GM12878 (cell line): Measurements from ENCODE around the gene PORCN. TPM values are rescaled to one million over a fixed set of nuclear protein-coding genes. Genes with fewer than 3 reads are reported as not detected.

Experiments
- ATF3 ChIP-seq: IDR thresholded peaks from 2 replicates; pipeline ENCODE4 v1.6.1; 2011; ENCODE audit warnings: low read depth, mild to moderate bottlenecking, low read length, moderate library complexity, borderline replicate concordance; ENCODE audit errors: extremely low read depth
- ATF7 ChIP-seq: fragments of 450-650 bp; IDR thresholded peaks from 2 replicates; pipeline ENCODE4 v1.6.1; 2016; ENCODE audit warnings: low read depth, mild to moderate bottlenecking
- BHLHE40 ChIP-seq, 2 experiments: fragments of 450-650 bp in 1 of 2; IDR thresholded peaks; 2 replicates each; pipeline ENCODE4 v1.6.1; 2011 to 2017; ENCODE audit warnings: low read depth in 2 of 2, borderline replicate concordance in 1 of 2, improper control_type of control experiment in 1 of 2, low read length in 1 of 2, mild to moderate bottlenecking in 1 of 2
- BRCA1 ChIP-seq: IDR thresholded peaks from 2 replicates; pipeline ENCODE4 v1.6.1; 2011; ENCODE audit warnings: low read depth, low read length, improper control_type of control experiment
- CHD2 ChIP-seq: IDR thresholded peaks from 2 replicates; pipeline ENCODE4 v1.6.1; 2011; ENCODE audit warnings: low read depth, low read length, improper control_type of control experiment, borderline replicate concordance
- CREM ChIP-seq: IDR thresholded peaks from 2 replicates; pipeline ENCODE4 v1.6.1; 2014; ENCODE audit warnings: antibody characterized with exemption, low read depth
- EGR1 ChIP-seq, 2 experiments: IDR thresholded peaks; 1 replicate in 1 of 2; 2 replicates in 1 of 2; pipeline ENCODE4 v1.6.1; 2011 to 2012; ENCODE audit warnings: low read depth in 2 of 2, low read length in 2 of 2, borderline replicate concordance in 1 of 2, mild to moderate bottlenecking in 1 of 2, moderate library complexity in 1 of 2
- GABPA ChIP-seq: IDR thresholded peaks from 2 replicates; pipeline ENCODE4 v1.6.1; 2014; ENCODE audit warnings: antibody characterized with exemption, low read depth, mild to moderate bottlenecking, inconsistent platforms
- HCFC1 ChIP-seq: fragments of 150-350 bp; IDR thresholded peaks from 2 replicates; pipeline ENCODE4 v1.6.1; 2014; ENCODE audit warnings: low read length
- IKZF1 ChIP-seq: fragments of 450-650 bp; conservative IDR thresholded peaks from 2 replicates; pipeline ENCODE4 v1.6.1; 2017; ENCODE audit warnings: antibody characterized with exemption, mild to moderate bottlenecking
- MXI1 ChIP-seq: fragments of 150-350 bp; IDR thresholded peaks from 2 replicates; pipeline ENCODE4 v1.6.1; 2011; ENCODE audit warnings: low read depth, mild to moderate bottlenecking, inconsistent platforms, low read length, improper control_type of control experiment
- NFYB ChIP-seq: IDR thresholded peaks from 2 replicates; pipeline ENCODE4 v1.6.1; 2011; ENCODE audit warnings: low read depth, mild to moderate bottlenecking, low read length, improper control_type of control experiment, moderate library complexity; ENCODE audit not compliant: insufficient read depth
- NKRF ChIP-seq: fragments of 450-650 bp; conservative IDR thresholded peaks from 2 replicates; pipeline ENCODE4 v1.6.1; 2017; ENCODE audit warnings: mild to moderate bottlenecking, moderate library complexity
- NR2C1 ChIP-seq: fragments of 450-650 bp; IDR thresholded peaks from 2 replicates; pipeline ENCODE4 v1.6.1; 2017; ENCODE audit warnings: antibody characterized with exemption, mild to moderate bottlenecking, moderate library complexity
- NR2C2 ChIP-seq: IDR thresholded peaks from 2 replicates; pipeline ENCODE4 v1.6.1; 2011; ENCODE audit warnings: borderline replicate concordance, low read depth; ENCODE audit not compliant: control insufficient read depth, insufficient read length
- NRF1 ChIP-seq: conservative IDR thresholded peaks from 2 replicates; pipeline ENCODE4 v1.6.1; 2011; ENCODE audit warnings: mild to moderate bottlenecking, low read depth, low read length, improper control_type of control experiment
- PML ChIP-seq: IDR thresholded peaks from 2 replicates; pipeline ENCODE4 v1.6.1; 2012; ENCODE audit warnings: low read length, inconsistent platforms
- RFX5 ChIP-seq: IDR thresholded peaks from 2 replicates; pipeline ENCODE4 v1.6.1; 2011; ENCODE audit warnings: low read depth, low read length, improper control_type of control experiment
- SIN3A ChIP-seq: IDR thresholded peaks from 2 replicates; pipeline ENCODE4 v1.6.1; 2012; ENCODE audit warnings: low read depth, low read length, improper control_type of control experiment
- SKIL ChIP-seq: fragments of 450-650 bp; IDR thresholded peaks from 2 replicates; pipeline ENCODE4 v1.6.1; 2017; ENCODE audit warnings: mild to moderate bottlenecking, low read depth, inconsistent platforms; ENCODE audit not compliant: poor library complexity, severe bottlenecking
- SREBF1 ChIP-seq: IDR thresholded peaks from 2 replicates; pipeline ENCODE4 v1.6.1; 2012; ENCODE audit warnings: mild to moderate bottlenecking, low read length
- SRF ChIP-seq, 2 experiments: IDR thresholded peaks; 2 replicates each; pipeline ENCODE4 v1.6.1; 2011; ENCODE audit warnings: low read depth in 2 of 2, low read length in 2 of 2, mild to moderate bottlenecking in 1 of 2, moderate library complexity in 1 of 2
- SUPT20H ChIP-seq: IDR thresholded peaks from 2 replicates; pipeline ENCODE4 v1.6.1; 2011; ENCODE audit warnings: low read depth, mild to moderate bottlenecking, low read length, moderate library complexity, borderline replicate concordance; ENCODE audit not compliant: control insufficient read depth
- TAF1 ChIP-seq: IDR thresholded peaks from 2 replicates; pipeline ENCODE4 v1.6.1; 2011; ENCODE audit warnings: mild to moderate bottlenecking, low read depth, low read length, borderline replicate concordance
- TCF12 ChIP-seq: IDR thresholded peaks from 2 replicates; pipeline ENCODE4 v1.6.1; 2011; ENCODE audit warnings: low read depth, mild to moderate bottlenecking, low read length
- YY1 ChIP-seq: IDR thresholded peaks from 2 replicates; pipeline ENCODE4 v1.6.1; 2011; ENCODE audit warnings: low read depth, mild to moderate bottlenecking, low read length
- polyA plus RNA-seq, 11 experiments: library from polyadenylated mRNA; depleted of rRNA in 4 of 11; unstranded in 6 of 11; stranded (reverse) in 5 of 11; fragments of >200 nt; fragmentation: Nextera tagmentation in 4 of 11; fragmentation: Illumina TruSeq in 1 of 11; extraction: Ambion mirVana in 4 of 11; extraction: Trizol in 1 of 11; gene quantifications; 1 replicate in 1 of 11; 2 replicates in 10 of 11; pipeline versions ENCODE4 v1.2.1 to v1.2.3, GENCODE V29; 2011 to 2016; ENCODE audit warnings: inconsistent platforms in 2 of 11, missing spikeins in 2 of 11, low read depth in 1 of 11
- total RNA-seq, 4 experiments: library from RNA; depleted of rRNA in 3 of 4; stranded (reverse); fragments of >200 nt in 3 of 4; fragmentation: Illumina TruSeq in 1 of 4; extraction: Trizol in 1 of 4; gene quantifications; 2 replicates each; pipeline versions ENCODE4 v1.2.1 to v1.2.3, GENCODE V29; 2013 to 2021

Gene PORCN
- total and polyA plus RNA-seq, 10 of the 15 experiments (the other 5 are each of a cell fraction or from before 2014, with no cell fraction given) = 0.27 to 21.0 (median 14.1) TPM

GRCh38 chrX:48475774-48476577, 32.8 kb upstream of the PORCN start, which contains the start of gene FTSJ1 (continued):
- TF ChIP-seq NR2C1 (peak; percentile 86), SRF (IDR thresholded peaks at IDR 0.05; ENCODE audit: low read depth in 2 of 2, low read length in 2 of 2) (no peak), EGR1 (IDR thresholded peaks at IDR 0.05; ENCODE audit: borderline replicate concordance in 1 of 2, low read depth in 2 of 2, low read length in 2 of 2) (peak in 1 of 2 experiments; percentile 83; a peak in 1 of 3 replicates), PML (no peak; the same call in 1 of the 2 replicates), YY1 (peak; percentile 98), NR2C2 (no peak), BRCA1 (no peak), CHD2 (peak; percentile 65; the same call in 1 of the 2 replicates), NFYB (peak; percentile 59; the same call in 1 of the 2 replicates), NRF1 (no peak), MXI1 (peak; percentile 91), ATF3 (0 out of 2 replicates have a peak, but pooled peaks have one; percentile 35), RFX5 (peak; percentile 60), TAF1 (peak; percentile 46; the same call in 1 of the 2 replicates), HCFC1 (peak; percentile 84), SUPT20H (no peak), SREBF1 (peak; percentile 39), SIN3A (peak; percentile 72; the same call in 1 of the 2 replicates), TCF12 (0 out of 2 replicates have a peak, but pooled peaks have one; percentile 19), IKZF1 (peak; percentile 90), SKIL (no peak), CREM (peak; percentile 98), BHLHE40 (IDR thresholded peaks at IDR 0.05; ENCODE audit: borderline replicate concordance in 1 of 2, low read depth in 2 of 2, low read length in 1 of 2) (peak; percentile 93 to 94), NKRF (peak; percentile 77), ATF7 (no peak), GABPA (peak; percentile 38; the same call in 1 of the 2 replicates)
